H1 (cell line): ENCODE data around the gene EMP2. TPM values are rescaled to one million over a fixed set of nuclear protein-coding genes. Genes with fewer than 3 reads are reported as not detected.

Experiments used
- CTCF ChIA-PET: fragments of 300-600 bp; sonication (Branson Sonifier 250); formaldehyde crosslinking; loops from one replicate; lab custom pipeline; 2021; ENCODE audit not compliant: partially characterized antibody; lab: Charles Lee
- POLR2A ChIA-PET: fragments of 300-600 bp; sonication (Branson Sonifier 250); formaldehyde crosslinking; loops from one replicate; lab custom pipeline; 2021; ENCODE audit warnings: inconsistent platforms; ENCODE audit not compliant: partially characterized antibody; lab: Charles Lee
- DNase-seq, 2 experiments: peaks; one replicate each; pipeline versions ENCODE4 v3.0.0 to v3.0.0-alpha.2; 2010 to 2022; ENCODE audit warnings: low spot score in 2 of 2, low read depth in 1 of 2, mixed read lengths in 1 of 2
- FAIRE-seq: peaks from 2 replicates; lab custom pipeline; 2011; peaks lifted over from hg19 to GRCh38; lab: Jason Lieb, UNC
- H2AFZ ChIP-seq: 2 replicates; pipeline ENCODE4 v1.8.1; 2012; ENCODE audit warnings: low read length, inconsistent platforms
- H2AK5ac ChIP-seq: 2 replicates; pipeline ENCODE4 v1.6.1; 2013; ENCODE audit warnings: low read depth, low read length
- H2BK120ac ChIP-seq: replicated peaks from 2 replicates; pipeline ENCODE3; 2013; ENCODE audit warnings: low read depth, low read length, inconsistent platforms
- H2BK12ac ChIP-seq: 2 replicates; pipeline ENCODE4 v1.6.1; 2013; ENCODE audit warnings: low read depth, low read length
- H2BK15ac ChIP-seq: 2 replicates; pipeline ENCODE4 v1.6.1; 2013; ENCODE audit warnings: low read length
- H2BK20ac ChIP-seq: 2 replicates; pipeline ENCODE4 v1.6.1; 2013; ENCODE audit warnings: low read length
- H2BK5ac ChIP-seq: 2 replicates; pipeline ENCODE4 v1.6.1; 2013; ENCODE audit warnings: low read depth, low read length
- H3K14ac ChIP-seq: 2 replicates; pipeline ENCODE4 v1.6.1; 2013; ENCODE audit warnings: inconsistent platforms; ENCODE audit not compliant: insufficient read length
- H3K18ac ChIP-seq: 2 replicates; pipeline ENCODE4 v1.6.1; 2013; ENCODE audit warnings: low read length; ENCODE audit errors: extremely low read depth
- H3K23ac ChIP-seq: 2 replicates; pipeline ENCODE4 v1.6.1; 2013; ENCODE audit warnings: inconsistent platforms; ENCODE audit not compliant: insufficient read length
- H3K23me2 ChIP-seq: 2 replicates; pipeline ENCODE4 v1.6.1; 2013; ENCODE audit warnings: low read depth, low read length
- H3K27ac ChIP-seq: 2 replicates; pipeline ENCODE4 v1.6.1; 2011; ENCODE audit warnings: low read depth, low read length, inconsistent platforms
- H3K27me3 ChIP-seq, 4 experiments: replicated peaks in 1 of 4; 1 replicate in 1 of 4; 2 replicates in 3 of 4; pipeline versions ENCODE4 v1.6.1 to v1.8.1; 2011 to 2013; ENCODE audit warnings: low read length in 3 of 4, mild to moderate bottlenecking in 3 of 4, inconsistent platforms in 2 of 4, mixed read lengths in 2 of 4, moderate library complexity in 1 of 4; ENCODE audit not compliant: control insufficient read depth in 3 of 4, insufficient read depth in 3 of 4; ENCODE audit errors: extremely low read depth in 1 of 4
- H3K36me3 ChIP-seq, 4 experiments: 2 replicates each; pipeline versions ENCODE4 v1.6.1 to v1.8.1; 2011 to 2013; ENCODE audit warnings: mild to moderate bottlenecking in 4 of 4, low read length in 3 of 4, moderate library complexity in 2 of 4, control low read depth in 1 of 4, inconsistent platforms in 1 of 4; ENCODE audit not compliant: insufficient read depth in 4 of 4, control insufficient read depth in 2 of 4
- H3K4ac ChIP-seq: replicated peaks from 2 replicates; pipeline ENCODE3; 2013; ENCODE audit warnings: low read length, low read depth, mixed read lengths, inconsistent platforms; ENCODE audit not compliant: insufficient read length
- H3K4me1 ChIP-seq, 4 experiments: replicated peaks in 1 of 4; 1 replicate in 1 of 4; 2 replicates in 3 of 4; pipeline versions ENCODE4 v1.6.1 to v1.8.1; 2011 to 2013; ENCODE audit warnings: low read length in 3 of 4, inconsistent platforms in 2 of 4, mixed read lengths in 1 of 4; ENCODE audit not compliant: insufficient read depth in 4 of 4, control insufficient read depth in 3 of 4
- H3K4me2 ChIP-seq, 2 experiments: 2 replicates each; pipeline versions ENCODE4 v1.6.1 to v1.8.1; 2011 to 2013; ENCODE audit warnings: low read depth in 2 of 2, low read length in 2 of 2, control low read depth in 1 of 2, inconsistent platforms in 1 of 2, mild to moderate bottlenecking in 1 of 2; ENCODE audit not compliant: insufficient read depth in 1 of 2
- H3K4me3 ChIP-seq, 4 experiments: fragments of 200-600, 300-600 bp in 1 of 4; sonication (generic), shearing (Covaris generic), sonication (Bioruptor Twin) in 1 of 4; 2 replicates each; pipeline versions ENCODE4 v1.5.1 to v1.8.1; 2011 to 2016; ENCODE audit warnings: low read length in 4 of 4, low read depth in 3 of 4, control low read depth in 2 of 4, inconsistent platforms in 2 of 4, mild to moderate bottlenecking in 2 of 4, mixed read lengths in 1 of 4, moderate library complexity in 1 of 4; ENCODE audit not compliant: insufficient read depth in 2 of 4; ENCODE audit errors: extremely low read depth in 1 of 4
- H3K56ac ChIP-seq: replicated peaks from 2 replicates; pipeline ENCODE3; 2013; ENCODE audit warnings: low read depth, mild to moderate bottlenecking, mixed read lengths, low read length, inconsistent platforms; ENCODE audit not compliant: insufficient read length
- H3K79me1 ChIP-seq: 2 replicates; pipeline ENCODE4 v1.6.1; 2013; ENCODE audit warnings: low read depth, low read length, control low read depth
- H3K79me2 ChIP-seq, 2 experiments: 2 replicates each; pipeline versions ENCODE4 v1.6.1 to v1.8.1; 2012 to 2013; ENCODE audit warnings: low read length in 2 of 2, mild to moderate bottlenecking in 2 of 2, inconsistent platforms in 1 of 2; ENCODE audit not compliant: insufficient read depth in 2 of 2, control insufficient read depth in 1 of 2
- H3K9ac ChIP-seq, 4 experiments: replicated peaks in 1 of 4; 1 replicate in 1 of 4; 2 replicates in 3 of 4; pipeline versions ENCODE4 v1.6.1 to v1.8.1; 2011 to 2013; ENCODE audit warnings: low read depth in 3 of 4, low read length in 3 of 4, control low read depth in 2 of 4, mild to moderate bottlenecking in 2 of 4, moderate library complexity in 2 of 4, inconsistent platforms in 1 of 4; ENCODE audit errors: extremely low read depth in 1 of 4
- H3K9me3 ChIP-seq, 2 experiments: 2 replicates each; pipeline versions ENCODE4 v1.6.1 to v1.8.1; 2012 to 2013; ENCODE audit warnings: mild to moderate bottlenecking in 2 of 2, moderate library complexity in 2 of 2, control low read depth in 1 of 2, inconsistent platforms in 1 of 2, low read depth in 1 of 2, low read length in 1 of 2, mixed read lengths in 1 of 2; ENCODE audit not compliant: insufficient read depth in 2 of 2
- H4K20me1 ChIP-seq, 2 experiments: replicated peaks in 1 of 2; 2 replicates each; pipeline versions ENCODE3 to v1.8.1; 2011 to 2013; ENCODE audit warnings: inconsistent platforms in 2 of 2, low read length in 2 of 2, mild to moderate bottlenecking in 1 of 2; ENCODE audit not compliant: insufficient read depth in 2 of 2, control insufficient read depth in 1 of 2
- H4K5ac ChIP-seq: 2 replicates; pipeline ENCODE4 v1.6.1; 2013; ENCODE audit warnings: low read length, low read depth, mixed read lengths, inconsistent platforms; ENCODE audit not compliant: insufficient read length
- H4K8ac ChIP-seq: 2 replicates; pipeline ENCODE4 v1.8.0; 2013; ENCODE audit warnings: mild to moderate bottlenecking, moderate library complexity, low read length, inconsistent platforms; ENCODE audit not compliant: insufficient read depth; ENCODE audit errors: extremely low read depth
- H4K91ac ChIP-seq: replicated peaks from 2 replicates; pipeline ENCODE3; 2013; ENCODE audit warnings: low read length, mixed read lengths, inconsistent platforms; ENCODE audit not compliant: insufficient read length
- BCL11A ChIP-seq, 2 experiments: IDR thresholded peaks; one replicate each; pipeline ENCODE4 v1.6.1; 2011; ENCODE audit warnings: low read depth in 2 of 2, low read length in 2 of 2, mild to moderate bottlenecking in 2 of 2
- CBX8 ChIP-seq: fragments of 300-800, 300-1000 bp; sonication (generic); IDR thresholded peaks from 2 replicates; pipeline ENCODE4 v1.7.1; 2016; ENCODE audit warnings: low read depth, low read length, borderline replicate concordance
- CEBPB ChIP-seq: IDR thresholded peaks from 2 replicates; pipeline ENCODE4 v1.6.1; 2012; ENCODE audit warnings: low read depth, low read length
- CTBP2 ChIP-seq: IDR thresholded peaks from 2 replicates; pipeline ENCODE4 v1.7.0; 2011; ENCODE audit warnings: borderline replicate concordance, mild to moderate bottlenecking, moderate library complexity, mixed read lengths, low read length; ENCODE audit not compliant: insufficient read depth, insufficient read length
- EP300 ChIP-seq, 2 experiments: IDR thresholded peaks; 1 replicate in 1 of 2; 2 replicates in 1 of 2; pipeline ENCODE4 v1.6.1; 2011 to 2012; ENCODE audit warnings: low read depth in 2 of 2, low read length in 2 of 2, mild to moderate bottlenecking in 2 of 2, borderline replicate concordance in 1 of 2, inconsistent platforms in 1 of 2, moderate library complexity in 1 of 2
- GABPA ChIP-seq: IDR thresholded peaks from 2 replicates; pipeline ENCODE4 v1.6.1; 2011; ENCODE audit warnings: mild to moderate bottlenecking, low read length, moderate library complexity, borderline replicate concordance; ENCODE audit not compliant: insufficient read depth
- GTF2F1 ChIP-seq: IDR thresholded peaks from 2 replicates; pipeline ENCODE4 v1.6.1; 2012; ENCODE audit warnings: low read depth, low read length, improper control_type of control experiment, borderline replicate concordance
- PHF8 ChIP-seq: fragments of 200-600 bp; sonication (generic); conservative IDR thresholded peaks from 2 replicates; pipeline ENCODE4 v1.7.1; 2012; ENCODE audit warnings: low read depth, mild to moderate bottlenecking, inconsistent platforms, low read length, moderate library complexity
- SIRT6 ChIP-seq: IDR thresholded peaks from one replicate; pipeline ENCODE4 v1.7.1; 2012; ENCODE audit warnings: low read length, inconsistent platforms
- SP1 ChIP-seq: IDR thresholded peaks from 2 replicates; pipeline ENCODE4 v1.6.1; 2011; ENCODE audit warnings: low read depth, low read length
- TAF1 ChIP-seq: IDR thresholded peaks from 2 replicates; pipeline ENCODE4 v1.6.1; 2011; ENCODE audit warnings: mild to moderate bottlenecking, low read depth, low read length
- WGBS, 2 experiments: shearing (Covaris generic) in 1 of 2; methylation state at CpG; one replicate each; pipeline versions ENCODE4 v1.1.6 to v1.1.7; 2013 to 2015; ENCODE audit warnings: low lambda C conversion rate in 2 of 2, mixed read lengths in 2 of 2, inconsistent platforms in 1 of 2, low coverage in 1 of 2, missing lambda C conversion rate in 1 of 2; ENCODE audit not compliant: insufficient replicate concordance in 2 of 2, insufficient coverage in 1 of 2, insufficient read length in 1 of 2; ENCODE audit errors: extremely low coverage in 1 of 2, missing lambda C conversion rate in 1 of 2; 5-methylcytosine and 5-hydroxymethylcytosine counted together
- polyA plus RNA-seq, 7 experiments: library from polyadenylated mRNA; depleted of rRNA in 3 of 7; stranded (reverse) in 5 of 7; unstranded in 2 of 7; fragments of >200 nt in 5 of 7; fragments of 200-250 nt in 2 of 7; gene quantifications; 1 replicate in 5 of 7; 2 replicates in 1 of 7; 4 replicates in 1 of 7; pipeline versions ENCODE4 v1.2.1 to v1.2.3, GENCODE V29; 2011 to 2013; ENCODE audit warnings: missing spikeins in 2 of 7, mixed read lengths in 2 of 7
- total RNA-seq: library from RNA; stranded (reverse); fragmentation: NEBNext Ultra II Directional; extraction: Animal tissue kit (Norgen Biotek cat#: 25700); gene quantifications from 2 replicates; pipeline ENCODE4 v1.2.1, GENCODE V29; 2021

EMP2 gene
- total and polyA plus RNA-seq, 2 of the 8 experiments (the other 6 are each of a cell fraction or from before 2014, with no cell fraction given), result 22.6 to 23.3 TPM

GRCh38 chr16:10577305-10578202 lies 2.8 kb downstream of the EMP2 start:
- Histone ChIP-seq H3K27ac (no peak overlapping the region), H4K20me1 (peaks cover 5 to 7% of the 10 kb centered on the region in 2 experiments), H3K4me2 (peak overlapping the region; percentile 25 to 45), H2BK20ac (0 out of 2 replicates have a peak overlapping the region, but pooled peaks have one; percentile 61), H3K9ac (no peak overlapping the region), H2BK12ac (no peak overlapping the region), H3K23me2 (peaks cover 9% of the 10 kb centered on the region; the same call in 1 of the 2 replicates), H2BK15ac (peak overlapping the region; percentile 16), H3K4ac (no peak overlapping the region), H3K36me3 (no peaks in the 10 kb centered on the region), H3K79me1 (peaks cover 8% of the 10 kb centered on the region), H3K27me3 (no peaks in the 10 kb centered on the region), H3K79me2 (peaks cover 0 to 2% of the 10 kb centered on the region in 2 experiments; a peak in 1 of 4 replicates), H2AK5ac (0 out of 2 replicates have a peak overlapping the region, but pooled peaks have one; percentile 24), H3K4me3 (no peak overlapping the region; a peak in 1 of 8 replicates), H3K56ac (no peak overlapping the region), H4K91ac (peak overlapping the region; percentile 52), H3K4me1 (peaks cover 9 to 32% (median 21%) of the 10 kb centered on the region in 4 experiments), H3K23ac (no peak overlapping the region), H2AFZ (no peak overlapping the region), H3K9me3 (no peaks in the 10 kb centered on the region), H3K18ac (no peak overlapping the region), H2BK5ac (peak overlapping the region; percentile 35; the same call in 1 of the 2 replicates), H4K8ac (no peak overlapping the region), H3K14ac (no peak overlapping the region), H4K5ac (no peak overlapping the region), H2BK120ac (no peak overlapping the region)
- POLR2A ChIA-PET, result interaction anchor here (0.5 to 1.3 kb wide), 4 partner anchors 10 to 1833 kb away, joined by 3 read pairs; no protein-coding TSS in a partner anchor
- 67% methylated on average over 10 of the region's 17 CpGs; no CpG with 5 or more reads in 1 of the 2 experiments for WGBS, 2 experiments
- no peak for DNase-seq
- CTCF ChIA-PET, result interaction anchor here (0.6 to 3.9 kb wide), 14 partner anchors 8 to 160 kb away, joined by 3 to 16 read pairs (median 6); no protein-coding TSS in a partner anchor
- no peak for FAIRE-seq
- TF ChIP-seq SP1 (no peak), EP300 (IDR thresholded peaks at IDR 0.05; ENCODE audit: borderline replicate concordance in 1 of 2, low read depth in 2 of 2, low read length in 2 of 2) (no peak), PHF8 (no peak), TAF1 (no peak), CBX8 (no peak), GTF2F1 (no peak), GABPA (no peak), CTBP2 (no peak), BCL11A (IDR thresholded peaks at IDR 0.05; ENCODE audit: low read depth in 2 of 2, low read length in 2 of 2) (no peak), SIRT6 (no peak), CEBPB (no peak)
